ENCODE data around the gene MAN1B1. TPM values are rescaled to one million over a fixed set of nuclear protein-coding genes. Genes with fewer than 3 reads are reported as not detected.

MAN1B1 gene
- total and polyA plus RNA-seq, 2 donors (not counting 3 experiments of a cell fraction or from before 2014, with no cell fraction given): 75.3 to 83.3 TPM

DNA sequence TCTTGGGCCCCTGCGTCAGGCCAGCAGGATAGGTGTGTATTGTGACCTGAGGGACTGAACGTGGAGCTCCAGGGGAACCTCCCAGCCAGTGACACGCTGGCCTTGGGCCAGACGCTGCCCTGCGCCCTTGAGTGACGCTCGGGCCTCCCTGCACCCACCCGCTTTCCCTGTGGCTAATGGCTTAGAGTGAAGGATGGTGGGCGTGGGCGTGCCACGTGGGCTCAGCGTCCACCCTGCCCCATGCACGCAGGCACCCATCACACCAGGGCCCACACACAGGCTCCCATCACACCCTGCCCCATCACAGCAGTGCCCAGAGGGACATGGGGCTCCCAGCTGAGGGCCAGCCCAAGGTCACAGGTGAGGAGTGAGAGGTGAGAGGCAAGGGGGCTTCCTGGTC lies 49.8 kb upstream of the MAN1B1 start:
- TF ChIP-seq POLR2A (IDR thresholded peaks at IDR 0.05; ENCODE audit: low read depth, low read length): no peak
- TF ChIP-seq MAX (IDR thresholded peaks at IDR 0.05; ENCODE audit: insufficient read depth, insufficient read length): no peak
- no peak for TF ChIP-seq GATA2 (IDR thresholded peaks at IDR 0.05; ENCODE audit: insufficient read depth, insufficient read length, low read depth, low read length)
- no peak for TF ChIP-seq EZH2 (IDR thresholded peaks at IDR 0.05; ENCODE audit: borderline replicate concordance, low read depth, low read length, severe bottlenecking)
- TF ChIP-seq JUN (IDR thresholded peaks at IDR 0.05; ENCODE audit: borderline replicate concordance, insufficient read depth, insufficient read length, low read depth): no peak
- TF ChIP-seq FOS (IDR thresholded peaks at IDR 0.05; ENCODE audit: borderline replicate concordance, insufficient read depth, low read length): no peak
- TF ChIP-seq POLR2AphosphoS5 (IDR thresholded peaks at IDR 0.05; ENCODE audit: insufficient read depth, low read depth, low read length): no peak
- TF ChIP-seq MYC (IDR thresholded peaks at IDR 0.05; ENCODE audit: low read depth, low read length): no peak
- TF ChIP-seq CTCF (IDR thresholded peaks at IDR 0.05; ENCODE audit: extremely low read depth in 1 of 2, insufficient read depth in 1 of 2, low read depth in 1 of 2, low read length in 2 of 2): no peak
- no peaks in the 10 kb centered on the region for H3K9me1 ChIP-seq (replicated peaks; ENCODE audit: control insufficient read depth, extremely low read depth, insufficient read depth, low read length)
- peaks cover 11% of the 10 kb centered on the region for H3K4me1 ChIP-seq (ENCODE audit: control insufficient read depth, extremely low read depth, insufficient read depth, low read length)
- H3K27ac ChIP-seq (ENCODE audit: insufficient read depth, low read depth, low read length): no peak overlapping the region
- H3K9me3 ChIP-seq (replicated peaks; ENCODE audit: control insufficient read depth, insufficient read depth, low read length): no peaks in the 10 kb centered on the region
- no peaks in the 10 kb centered on the region for H4K20me1 ChIP-seq (replicated peaks; ENCODE audit: control insufficient read depth, extremely low read depth, insufficient read depth, low read length)
- no peak for DNase-seq (ENCODE audit: low read depth, low spot score)
- H3K4me3 ChIP-seq (replicated peaks in 1 of 3; ENCODE audit: insufficient read depth in 1 of 3, low read depth in 1 of 3, low read length in 3 of 3): no peak overlapping the region
- H3K36me3 ChIP-seq (ENCODE audit: control insufficient read depth in 2 of 2, extremely low read depth in 1 of 2, insufficient read depth in 2 of 2, low read length in 2 of 2): peaks cover 0 to 17% of the 10 kb centered on the region in 2 experiments
- H3K79me2 ChIP-seq (ENCODE audit: control insufficient read depth, insufficient read depth, low read length): peaks cover 5% of the 10 kb centered on the region
- H3K9ac ChIP-seq (replicated peaks; ENCODE audit: extremely low read depth, insufficient read depth, low read length): no peak overlapping the region
- POLR2A ChIA-PET: interaction anchor here (0.7 kb wide), 1 partner anchor 86 kb away, joined by 4 read pairs; no protein-coding TSS in a partner anchor
- no peaks in the 10 kb centered on the region for H3K27me3 ChIP-seq (ENCODE audit: control insufficient read depth in 2 of 2, insufficient read depth in 2 of 2, low read length in 2 of 2)
- no TSS peak for BruUV-seq (replicated peaks)
- intact Hi-C loops (cut with micrococcal nuclease): no loop called here
- H3K4me2 ChIP-seq (ENCODE audit: insufficient read depth, low read length): no peak overlapping the region
- FAIRE-seq: no peak
- dilution Hi-C loops (cut with MboI; ENCODE audit: extremely low pct_ligation_motif_present, low sequenced_read_pairs): no loop called here
- no peak overlapping the region for H2AFZ ChIP-seq (ENCODE audit: low read depth, low read length)
- CTCF ChIA-PET: interaction anchor here (1.5 to 4.3 kb wide), 3 partner anchors 8 to 89 kb away, joined by 4 to 111 read pairs (median 58); partner anchors contain the start of genes ABCA2 and NPDC1

Data from endothelial cell of umbilical vein (primary cell).